IMR-90 (cell line): ENCODE results near the gene SURF4.

Experiments used
- MXI1 ChIP-seq: IDR thresholded peaks from 2 replicates; pipeline ENCODE4 v1.6.1; 2012; ENCODE audit warnings: low read depth, mild to moderate bottlenecking, low read length, moderate library complexity, borderline replicate concordance
- POLR2A ChIP-seq: IDR thresholded peaks from 2 replicates; pipeline ENCODE4 v1.6.1; 2012; ENCODE audit warnings: mild to moderate bottlenecking, low read depth, low read length
- TF ChIP-seq, protein P1 (sequence below): conservative IDR thresholded peaks from 2 replicates; pipeline ENCODE4 v1.5.1; 2012; ENCODE audit warnings: mild to moderate bottlenecking, low read depth, low read length, improper control_type of control experiment
- TF ChIP-seq, protein P2 (sequence below): fragments of 150-350 bp; IDR thresholded peaks from 2 replicates; pipeline ENCODE4 v1.6.1; 2017; ENCODE audit warnings: mild to moderate bottlenecking, antibody characterized with exemption, low read length, low read depth

DNA sequence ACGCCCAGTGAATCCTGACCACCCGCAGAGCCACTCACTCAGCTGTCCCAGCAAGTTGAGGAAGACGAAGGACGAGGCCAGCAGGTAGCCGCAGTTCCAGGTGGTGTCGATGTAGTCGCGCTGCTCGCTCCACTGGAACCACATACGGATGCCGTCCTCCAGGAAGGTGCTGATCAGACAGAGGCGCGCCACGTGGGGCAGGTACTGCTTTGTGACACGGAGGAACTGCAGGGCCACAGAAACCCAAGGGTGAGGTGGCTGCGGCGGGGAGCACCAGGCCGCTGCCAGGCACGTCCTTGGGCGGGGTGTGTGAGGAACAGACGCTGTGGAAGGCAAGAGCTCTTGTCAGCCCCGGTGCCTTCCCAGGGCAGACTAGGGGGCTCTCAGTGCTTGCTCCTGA is 8.6 kb downstream of the SURF4 start:
- TF ChIP-seq, protein P1, sequence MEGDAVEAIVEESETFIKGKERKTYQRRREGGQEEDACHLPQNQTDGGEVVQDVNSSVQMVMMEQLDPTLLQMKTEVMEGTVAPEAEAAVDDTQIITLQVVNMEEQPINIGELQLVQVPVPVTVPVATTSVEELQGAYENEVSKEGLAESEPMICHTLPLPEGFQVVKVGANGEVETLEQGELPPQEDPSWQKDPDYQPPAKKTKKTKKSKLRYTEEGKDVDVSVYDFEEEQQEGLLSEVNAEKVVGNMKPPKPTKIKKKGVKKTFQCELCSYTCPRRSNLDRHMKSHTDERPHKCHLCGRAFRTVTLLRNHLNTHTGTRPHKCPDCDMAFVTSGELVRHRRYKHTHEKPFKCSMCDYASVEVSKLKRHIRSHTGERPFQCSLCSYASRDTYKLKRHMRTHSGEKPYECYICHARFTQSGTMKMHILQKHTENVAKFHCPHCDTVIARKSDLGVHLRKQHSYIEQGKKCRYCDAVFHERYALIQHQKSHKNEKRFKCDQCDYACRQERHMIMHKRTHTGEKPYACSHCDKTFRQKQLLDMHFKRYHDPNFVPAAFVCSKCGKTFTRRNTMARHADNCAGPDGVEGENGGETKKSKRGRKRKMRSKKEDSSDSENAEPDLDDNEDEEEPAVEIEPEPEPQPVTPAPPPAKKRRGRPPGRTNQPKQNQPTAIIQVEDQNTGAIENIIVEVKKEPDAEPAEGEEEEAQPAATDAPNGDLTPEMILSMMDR: no peak
- no peak for TF ChIP-seq POLR2A
- TF ChIP-seq, protein P2, sequence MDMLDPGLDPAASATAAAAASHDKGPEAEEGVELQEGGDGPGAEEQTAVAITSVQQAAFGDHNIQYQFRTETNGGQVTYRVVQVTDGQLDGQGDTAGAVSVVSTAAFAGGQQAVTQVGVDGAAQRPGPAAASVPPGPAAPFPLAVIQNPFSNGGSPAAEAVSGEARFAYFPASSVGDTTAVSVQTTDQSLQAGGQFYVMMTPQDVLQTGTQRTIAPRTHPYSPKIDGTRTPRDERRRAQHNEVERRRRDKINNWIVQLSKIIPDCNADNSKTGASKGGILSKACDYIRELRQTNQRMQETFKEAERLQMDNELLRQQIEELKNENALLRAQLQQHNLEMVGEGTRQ: no peak
- no peak for TF ChIP-seq MXI1
